ENCODE measurements around the gene SLC27A1. TPM values are rescaled to one million over a fixed set of nuclear protein-coding genes. Genes with fewer than 3 reads are reported as not detected.
"Not testable (repeated sequence)": the region's sequence is repeated elsewhere in the genome, so short reads cannot be mapped to it uniquely, and the experiment has no call there.

The SLC27A1 gene
- polyA plus RNA-seq, 10 donors, result 12.4 to 20.3 (median 14.4) TPM

DNA sequence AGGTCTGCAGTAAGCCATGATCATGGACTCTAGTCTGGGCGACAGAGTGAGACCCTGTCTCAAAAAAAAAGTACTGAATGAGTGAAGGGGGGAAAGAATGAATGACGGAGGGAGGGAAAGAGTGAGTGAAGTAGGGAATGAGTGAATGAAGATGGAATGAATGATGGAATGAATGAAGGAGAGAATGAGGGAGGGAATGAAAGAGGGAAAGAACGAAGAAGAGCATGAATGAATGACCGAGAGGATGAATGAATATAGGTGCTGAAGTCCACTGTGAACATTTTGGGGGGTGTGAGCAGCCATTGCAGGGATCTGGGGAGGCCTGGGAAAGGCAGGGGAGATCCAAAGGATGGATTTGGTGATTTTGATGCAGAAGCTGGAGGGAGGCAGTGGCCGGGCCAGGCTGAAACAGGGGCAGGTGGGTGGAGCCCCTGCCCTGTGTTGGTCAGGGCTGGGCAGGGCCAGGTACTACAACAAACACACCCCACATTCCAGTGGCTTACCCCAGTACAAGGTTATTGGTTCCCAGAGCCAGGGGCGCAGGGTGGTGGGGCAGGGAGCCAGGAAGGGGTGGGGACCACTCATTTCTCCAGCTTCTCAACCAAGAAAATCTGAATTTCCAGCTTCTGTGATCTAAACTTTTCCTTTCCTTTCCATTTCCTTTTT lies 14.3 kb downstream of the SLC27A1 start:
- DNase-seq, result no peak

- no peak for DNase-seq
Observed at GRCh38 chr19:17486545-17487240, 16.4 kb downstream of the SLC27A1 start.

DNA sequence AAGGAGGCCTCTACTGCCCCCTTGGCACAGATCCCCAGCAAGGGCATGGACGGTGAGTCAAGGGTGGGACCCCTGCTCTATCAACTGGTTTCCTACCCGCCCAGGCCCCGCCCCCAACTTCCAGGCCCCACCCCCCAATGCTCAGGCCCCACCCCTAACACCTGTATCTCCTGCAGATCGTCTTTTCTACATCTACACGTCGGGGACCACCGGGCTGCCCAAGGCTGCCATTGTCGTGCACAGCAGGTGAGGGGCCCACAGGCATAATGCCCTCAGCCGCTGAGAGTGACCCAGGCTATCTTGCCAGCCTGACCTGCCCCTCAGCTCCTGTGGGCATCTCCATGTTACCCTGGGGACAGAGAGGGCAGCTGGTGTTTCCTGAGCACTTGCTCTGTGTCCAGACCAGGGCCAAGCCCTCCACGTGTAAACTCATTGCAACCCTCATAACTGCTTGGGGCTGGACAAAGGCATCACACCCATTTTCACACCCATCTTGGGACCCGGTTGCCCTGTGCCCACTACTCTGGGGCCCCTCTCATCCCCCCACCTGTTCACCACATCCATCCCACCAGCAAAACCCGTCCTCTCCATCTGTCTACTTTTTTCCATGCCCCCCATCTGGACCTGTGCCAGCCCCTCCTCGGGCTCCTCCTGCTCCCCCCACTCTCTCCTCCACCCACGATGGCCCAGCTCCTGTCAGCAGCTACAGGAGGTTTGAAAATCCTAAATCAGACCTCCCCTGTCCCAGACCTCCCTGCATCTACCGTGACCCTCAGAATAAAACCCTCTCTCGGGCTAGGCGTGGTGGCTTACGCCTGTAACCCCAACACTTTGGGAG lies 17.2 kb downstream of the SLC27A1 start:
- DNase-seq, result no peak

GRCh38 chr19:17488593-17489391 lies 18.5 kb downstream of the SLC27A1 start:
- DNase-seq, result no peak

GRCh38 chr19:17489392-17490030 lies 19.2 kb downstream of the SLC27A1 start:
- no peak for DNase-seq

DNA sequence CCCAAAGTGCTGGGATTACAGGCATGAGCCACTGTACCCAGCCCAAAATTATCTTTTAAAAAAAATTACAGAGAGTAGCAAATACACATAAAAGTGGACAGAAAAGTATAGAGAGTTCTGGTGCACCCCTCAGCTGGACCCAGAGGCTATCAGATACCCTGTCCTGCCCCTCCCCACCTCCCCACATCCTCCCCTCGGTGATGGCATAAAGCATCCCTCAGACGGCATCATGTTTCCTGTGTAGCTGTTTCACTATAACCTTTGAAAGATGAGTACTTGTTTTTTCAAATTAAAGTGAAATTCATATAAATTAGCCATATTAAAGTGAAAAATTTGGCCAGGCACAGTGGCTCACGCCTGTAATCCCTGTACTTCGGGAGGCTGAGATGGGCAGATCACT lies 20.1 kb downstream of the SLC27A1 start:
- no peak for DNase-seq

DNA sequence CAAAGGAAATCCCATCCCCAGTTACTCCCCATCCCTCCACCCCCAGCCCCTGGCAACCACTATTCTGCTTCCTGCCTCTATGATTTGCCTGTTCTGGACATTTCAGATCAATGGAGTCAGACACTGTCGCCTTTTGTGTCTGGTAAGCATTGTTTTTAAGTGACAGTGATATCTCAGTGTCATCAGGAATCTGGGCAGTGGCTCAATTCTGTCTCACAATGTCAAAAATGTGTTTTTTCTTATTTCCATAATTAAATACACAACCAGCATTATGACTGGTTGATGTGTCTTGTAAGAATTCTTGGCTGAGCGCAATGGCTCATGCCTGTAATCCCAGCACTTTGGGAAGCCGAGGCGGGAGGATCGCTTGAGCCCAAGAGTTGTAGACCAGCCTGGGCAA lies 21.0 kb downstream of the SLC27A1 start:
- DNase-seq, result no peak

DNA sequence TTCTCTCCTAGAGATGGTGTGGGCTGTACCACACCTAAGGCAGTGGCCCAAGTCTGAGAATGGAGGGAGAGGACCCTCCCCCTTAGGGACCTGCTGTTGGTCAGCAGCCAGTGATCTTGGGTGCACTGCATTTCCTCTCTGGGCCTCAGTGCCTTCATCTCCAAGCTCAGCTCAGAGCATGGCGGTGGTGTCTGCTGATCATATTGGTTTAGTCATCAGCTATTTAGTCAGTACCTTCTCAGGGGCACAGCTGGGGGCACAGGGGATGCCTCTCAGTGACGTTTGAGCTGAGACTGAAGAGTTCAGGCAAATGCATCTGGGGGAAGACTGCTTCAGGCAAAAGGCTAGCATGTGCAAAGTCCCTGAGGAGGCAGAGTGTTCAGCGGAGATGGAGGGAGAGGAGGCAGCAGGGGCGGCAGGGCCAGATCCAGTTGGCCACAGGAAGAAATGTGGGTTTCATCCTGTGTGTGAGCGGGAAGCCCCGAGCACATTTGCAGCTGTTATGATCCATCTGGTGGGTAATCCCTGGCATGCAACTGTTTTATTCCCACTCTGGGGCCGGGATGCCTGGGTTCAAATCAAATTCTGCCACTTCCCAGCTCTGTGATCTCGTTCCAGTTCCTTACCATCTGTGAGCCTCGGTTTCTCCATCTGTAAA lies 25.4 kb downstream of the SLC27A1 start:
- DNase-seq, result no peak

DNA sequence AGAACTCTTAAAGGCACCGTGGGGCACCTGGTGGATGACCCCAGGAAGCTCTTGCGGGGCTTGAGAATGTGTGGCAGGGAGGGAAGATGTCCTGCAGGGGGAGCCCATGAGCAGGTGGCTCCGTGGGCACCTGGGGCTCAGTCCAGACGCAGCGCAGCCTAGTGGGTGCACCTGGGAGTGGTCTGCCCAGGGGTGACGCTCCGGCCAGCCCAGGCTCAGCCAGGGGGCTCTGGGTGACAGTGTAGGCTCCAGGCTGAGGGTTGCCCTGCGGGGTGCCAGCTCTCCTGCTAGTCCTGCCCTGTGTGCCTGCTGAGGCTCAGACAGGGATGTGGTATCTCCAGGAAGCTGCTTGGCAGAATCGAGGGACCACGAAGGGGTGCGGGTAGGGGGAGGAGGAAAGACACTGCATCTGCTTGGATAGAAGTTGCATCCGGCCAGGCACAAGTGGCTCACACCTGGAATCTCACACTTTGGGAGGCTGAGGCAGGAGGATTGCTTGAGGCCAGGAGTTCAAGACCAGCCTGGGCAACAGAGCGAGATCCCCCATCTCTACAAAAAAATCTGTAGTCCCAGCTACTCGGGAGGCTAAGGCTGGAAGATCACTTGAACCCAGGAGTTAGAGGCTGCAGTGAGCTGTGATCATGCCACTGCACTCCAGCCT lies 26.1 kb downstream of the SLC27A1 start:
- DNase-seq, result peak; percentile 38 to 64 (median 49)

- DNase-seq, result no peak
Observed at GRCh38 chr19:17497149-17497798, 26.9 kb downstream of the SLC27A1 start.

DNA sequence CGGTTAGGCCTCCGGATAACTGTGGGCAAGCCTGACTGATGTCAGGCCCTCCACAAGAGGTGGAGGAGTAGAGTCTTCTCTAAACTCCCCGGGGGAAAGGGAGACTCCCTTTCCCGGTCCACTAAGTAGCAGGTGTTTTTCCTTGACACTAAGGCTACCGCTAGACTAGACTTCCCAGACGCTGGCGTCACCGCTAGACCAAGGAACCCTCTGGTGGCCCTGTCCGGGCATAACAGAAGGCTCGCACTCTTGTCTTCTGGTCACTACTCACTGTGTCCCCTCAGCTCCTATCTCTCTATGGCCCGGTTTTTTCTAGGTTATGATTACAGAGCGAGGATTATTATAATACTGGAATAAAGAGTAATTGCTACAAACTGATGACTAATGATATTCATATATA lies 28.7 kb downstream of the SLC27A1 start:
- DNase-seq, result not testable (repeated sequence)

- no peak for DNase-seq
Observed at GRCh38 chr19:17499648-17500446, 29.5 kb downstream of the SLC27A1 start.

GRCh38 chr19:17500447-17501198 lies 30.3 kb downstream of the SLC27A1 start:
- DNase-seq, result no peak

DNA sequence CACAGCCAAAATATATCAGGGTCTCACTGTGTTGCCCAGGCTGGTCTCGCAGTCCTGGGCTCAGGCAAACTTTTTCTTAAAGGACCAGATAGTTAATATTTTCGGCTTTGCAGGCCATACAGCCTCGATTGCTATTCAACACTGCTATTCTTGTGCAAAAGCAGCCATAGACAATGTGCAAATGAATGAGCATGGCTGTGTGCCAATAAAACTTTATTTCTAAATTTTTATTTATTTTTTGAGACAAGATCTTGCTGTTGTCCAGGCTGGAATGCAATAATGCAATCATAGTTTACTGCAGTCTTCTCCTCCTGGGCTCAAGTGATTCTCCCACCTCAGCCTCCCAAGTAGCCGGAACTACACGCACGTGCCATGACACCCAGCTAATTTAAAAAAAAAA lies 32.9 kb downstream of the SLC27A1 start:
- DNase-seq, result no peak

DNA sequence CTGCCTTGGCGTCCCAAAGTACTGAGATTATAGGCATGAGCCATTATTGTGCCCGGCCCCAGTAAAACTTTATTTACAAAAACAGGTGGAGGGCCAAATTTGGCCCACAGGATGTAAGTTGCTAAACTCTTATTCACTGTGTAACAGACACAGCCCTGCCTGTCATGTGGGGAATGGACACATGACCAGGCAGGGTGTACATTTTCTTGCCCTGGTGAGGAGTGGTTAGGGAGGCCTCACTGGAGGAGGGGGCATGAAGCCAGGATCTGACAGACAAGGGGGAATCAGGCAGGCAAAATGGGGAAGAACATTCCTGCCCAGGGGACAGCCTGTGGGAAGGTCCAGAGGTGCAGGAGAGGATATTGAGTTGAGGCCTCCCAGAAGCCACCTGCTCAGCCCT lies 33.7 kb downstream of the SLC27A1 start:
- DNase-seq, result no peak

DNA sequence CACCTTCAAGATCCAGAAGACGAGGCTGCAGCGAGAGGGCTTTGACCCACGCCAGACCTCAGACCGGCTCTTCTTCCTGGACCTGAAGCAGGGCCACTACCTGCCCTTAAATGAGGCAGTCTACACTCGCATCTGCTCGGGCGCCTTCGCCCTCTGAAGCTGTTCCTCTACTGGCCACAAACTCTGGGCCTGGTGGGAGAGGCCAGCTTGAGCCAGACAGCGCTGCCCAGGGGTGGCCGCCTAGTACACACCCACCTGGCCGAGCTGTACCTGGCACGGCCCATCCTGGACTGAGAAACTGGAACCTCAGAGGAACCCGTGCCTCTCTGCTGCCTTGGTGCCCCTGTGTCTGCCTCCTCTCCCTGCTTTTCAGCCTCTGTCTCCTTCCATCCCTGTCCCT lies 34.1 kb downstream of the SLC27A1 start:
- no peak for DNase-seq

DNA sequence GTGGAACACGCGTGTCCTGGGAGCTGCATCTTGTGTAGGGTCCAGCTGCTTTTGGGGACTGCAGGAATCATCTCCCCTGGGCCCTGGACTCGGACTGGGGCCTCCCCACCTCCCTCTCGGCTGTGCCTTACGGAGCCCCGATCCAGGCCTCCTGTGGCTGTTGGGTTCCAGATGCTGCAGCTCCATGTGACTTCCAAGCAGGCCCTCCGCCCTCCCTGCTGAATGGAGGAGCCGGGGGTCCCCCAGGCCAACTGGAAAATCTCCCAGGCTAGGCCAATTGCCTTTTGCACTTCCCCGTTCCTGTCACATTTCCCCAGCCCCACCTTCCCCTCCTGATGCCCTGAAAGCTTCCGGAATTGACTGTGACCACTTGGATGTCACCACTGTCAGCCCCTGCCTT lies 34.9 kb downstream of the SLC27A1 start:
- peak in 1 of 3 donors; percentile 69 for DNase-seq

DNA sequence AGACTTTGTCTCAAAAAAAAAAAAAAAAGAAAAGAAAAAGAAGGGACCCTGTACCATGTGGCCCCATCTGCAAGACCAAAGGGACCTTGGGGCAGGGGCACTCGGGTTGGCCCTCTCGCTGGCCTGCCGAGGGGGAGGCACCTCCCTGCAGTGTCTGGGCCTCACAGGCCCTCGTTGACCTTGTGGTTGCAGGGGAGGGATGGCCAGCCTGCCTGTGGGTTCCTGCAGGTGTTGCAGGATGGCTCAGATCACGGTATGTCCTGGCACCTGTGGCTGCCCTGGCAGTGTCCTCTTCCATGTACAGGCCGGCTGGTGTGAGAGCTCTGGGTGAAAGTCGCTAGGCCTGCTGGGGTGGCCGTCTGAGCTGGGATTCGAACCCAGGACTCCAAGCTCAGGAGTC lies 36.4 kb downstream of the SLC27A1 start:
- no peak for DNase-seq

Data from muscle of back (tissue), 11 donors.